Activated CD8-positive, alpha-beta T cell treated with anti-CD3 and anti-CD28 coated beads for 36 hours (primary cell): ENCODE results near the gene PRXL2C. TPM values are rescaled to one million over a fixed set of nuclear protein-coding genes. Genes with fewer than 3 reads are reported as not detected.

Source experiments
- ATAC-seq: fragments of 200-7000 bp; cut with Tn5 transposase; one replicate; pipeline ENCODE4 v1.10.0; 2021; ENCODE audit warnings: mild to moderate bottlenecking, moderate library complexity
- CTCF ChIA-PET: fragments of 350-600 bp; sonication (Branson Sonifier 250); formaldehyde crosslinking; loops from one replicate; lab custom pipeline; 2021; ENCODE audit warnings: antibody characterized with exemption; lab: Charles Lee
- POLR2A ChIA-PET: fragments of 350-600 bp; sonication (Branson Sonifier 250); formaldehyde crosslinking; loops from one replicate; lab custom pipeline; 2021; ENCODE audit warnings: antibody characterized with exemption; lab: Charles Lee
- DNase-seq: peaks from one replicate; pipeline ENCODE4 v3.0.0-alpha.2; 2020
- H3K27ac Mint-ChIP-seq: one replicate; pipeline ENCODE4 v1.8.0; 2021; ENCODE audit warnings: mild to moderate bottlenecking, mixed read lengths
- H3K27me3 Mint-ChIP-seq: one replicate; pipeline ENCODE4 v1.8.0; 2021; ENCODE audit warnings: mixed read lengths
- H3K36me3 Mint-ChIP-seq: one replicate; pipeline ENCODE4 v1.8.0; 2021; ENCODE audit warnings: low read depth, mixed read lengths
- H3K4me1 Mint-ChIP-seq: one replicate; pipeline ENCODE4 v1.8.0; 2021; ENCODE audit warnings: low read depth, mixed read lengths
- H3K4me3 Mint-ChIP-seq: one replicate; pipeline ENCODE4 v1.8.0; 2021; ENCODE audit warnings: mild to moderate bottlenecking, moderate library complexity, mixed read lengths
- H3K9me3 Mint-ChIP-seq: one replicate; pipeline ENCODE4 v1.8.0; 2021; ENCODE audit warnings: mixed read lengths
- intact Hi-C: fragments of 100-400 bp; cut with micrococcal nuclease; formaldehyde crosslinking; loops from one replicate; pipeline ENCODE4 v1.10.0; 2022
- total RNA-seq, 2 experiments: library from RNA; stranded (reverse); gene quantifications; one replicate each; pipeline ENCODE4 v1.2.3, GENCODE V29; 2021
- TF ChIP-seq, protein P1 (sequence below): fragments of 200-600 bp; IDR thresholded peaks from one replicate; pipeline ENCODE4 v1.8.0; 2022; ENCODE audit warnings: antibody characterized with exemption, mild to moderate bottlenecking

PRXL2C gene
- total RNA-seq, 2 experiments from 2014 or later = 2.5 to 5.2 TPM

DNA sequence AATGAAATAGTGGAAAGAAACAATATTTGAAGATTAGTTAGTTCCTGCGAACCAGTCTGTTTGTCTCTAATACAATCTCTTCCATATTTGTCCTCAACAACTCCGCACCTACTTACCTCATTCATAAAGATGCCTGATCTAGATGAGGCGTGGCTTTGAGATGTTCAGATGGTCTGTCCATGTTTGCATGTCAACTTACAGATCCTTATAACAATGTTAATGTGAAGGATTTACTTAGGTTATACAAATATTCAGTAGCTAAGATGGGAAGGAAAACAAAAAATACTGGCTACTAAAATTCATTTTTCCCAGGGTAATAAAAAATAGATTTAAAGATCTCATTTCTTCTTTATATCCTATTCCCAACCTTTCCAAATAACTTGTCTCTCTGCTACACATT is 43.8 kb downstream of the PRXL2C start:
- Mint-ChIP-seq H3K36me3 (no peaks in the 10 kb centered on the region), H3K27ac (no peak overlapping the region), H3K9me3 (no peaks in the 10 kb centered on the region), H3K4me1 (no peaks in the 10 kb centered on the region), H3K27me3 (peaks cover 45% of the 10 kb centered on the region), H3K4me3 (no peak overlapping the region)
- no peak for DNase-seq
- CTCF ChIA-PET = no interaction called here
- intact Hi-C loops = no loop called here
- ATAC-seq = no peak
- POLR2A ChIA-PET = no interaction called here
- TF ChIP-seq, protein P1, sequence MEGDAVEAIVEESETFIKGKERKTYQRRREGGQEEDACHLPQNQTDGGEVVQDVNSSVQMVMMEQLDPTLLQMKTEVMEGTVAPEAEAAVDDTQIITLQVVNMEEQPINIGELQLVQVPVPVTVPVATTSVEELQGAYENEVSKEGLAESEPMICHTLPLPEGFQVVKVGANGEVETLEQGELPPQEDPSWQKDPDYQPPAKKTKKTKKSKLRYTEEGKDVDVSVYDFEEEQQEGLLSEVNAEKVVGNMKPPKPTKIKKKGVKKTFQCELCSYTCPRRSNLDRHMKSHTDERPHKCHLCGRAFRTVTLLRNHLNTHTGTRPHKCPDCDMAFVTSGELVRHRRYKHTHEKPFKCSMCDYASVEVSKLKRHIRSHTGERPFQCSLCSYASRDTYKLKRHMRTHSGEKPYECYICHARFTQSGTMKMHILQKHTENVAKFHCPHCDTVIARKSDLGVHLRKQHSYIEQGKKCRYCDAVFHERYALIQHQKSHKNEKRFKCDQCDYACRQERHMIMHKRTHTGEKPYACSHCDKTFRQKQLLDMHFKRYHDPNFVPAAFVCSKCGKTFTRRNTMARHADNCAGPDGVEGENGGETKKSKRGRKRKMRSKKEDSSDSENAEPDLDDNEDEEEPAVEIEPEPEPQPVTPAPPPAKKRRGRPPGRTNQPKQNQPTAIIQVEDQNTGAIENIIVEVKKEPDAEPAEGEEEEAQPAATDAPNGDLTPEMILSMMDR = no peak

DNA sequence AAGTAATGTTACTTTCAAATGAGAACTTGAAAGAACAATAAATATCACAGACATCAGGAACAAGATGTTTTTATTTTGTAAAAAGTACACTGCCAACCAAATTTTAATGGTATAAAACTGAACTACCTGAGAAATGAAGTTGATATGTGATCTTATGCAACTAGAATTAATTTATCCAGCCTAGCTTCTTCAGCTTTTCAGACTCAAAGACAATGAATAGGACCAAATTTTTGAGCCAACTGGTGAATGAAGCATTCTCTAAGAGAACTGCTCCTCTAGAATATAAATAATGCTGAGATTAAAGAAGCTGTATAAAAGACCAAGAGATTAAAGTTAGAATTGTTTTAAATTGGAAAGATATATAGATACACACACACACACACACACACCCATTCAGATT is 45.4 kb downstream of the PRXL2C start:
- TF ChIP-seq, protein P1 = no peak
- ATAC-seq = no peak
- intact Hi-C loops = no loop called here
- Mint-ChIP-seq H3K4me3 (no peak overlapping the region), H3K27ac (no peak overlapping the region), H3K4me1 (no peaks in the 10 kb centered on the region), H3K9me3 (no peaks in the 10 kb centered on the region), H3K27me3 (peaks cover 37% of the 10 kb centered on the region), H3K36me3 (no peaks in the 10 kb centered on the region)
- no peak for DNase-seq
- ChIA-PET CTCF (no interaction called here), POLR2A (no interaction called here)

DNA sequence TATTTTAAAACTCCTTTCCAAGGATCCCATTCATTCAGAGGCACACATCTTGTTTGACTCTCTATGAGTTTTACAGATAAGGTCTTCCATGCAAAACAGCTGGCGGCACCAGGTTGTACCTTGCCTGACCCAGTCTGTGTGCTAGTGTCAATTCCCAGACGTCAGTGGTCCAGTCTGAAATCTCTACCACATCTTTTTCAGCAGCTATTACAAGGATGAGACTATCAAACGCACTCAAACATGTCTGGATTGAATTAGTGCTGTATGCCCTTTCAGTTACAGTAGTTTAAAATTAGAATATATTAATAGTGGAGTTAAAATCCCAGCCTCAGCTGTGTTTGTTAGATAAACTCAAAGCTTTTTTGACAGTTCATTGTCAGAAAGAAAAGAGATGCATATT is 47.1 kb downstream of the PRXL2C start:
- H3K9me3 Mint-ChIP-seq = no peaks in the 10 kb centered on the region
- ATAC-seq = no peak
- POLR2A ChIA-PET = interaction anchor here (0.6 kb wide), 1 partner anchor 233 kb away, joined by 3 read pairs; no protein-coding TSS in a partner anchor
- H3K4me3 Mint-ChIP-seq = no peak overlapping the region
- peaks cover 32% of the 10 kb centered on the region for H3K27me3 Mint-ChIP-seq
- CTCF ChIA-PET = interaction anchor here (0.6 kb wide), 1 partner anchor 165 kb away, joined by 3 read pairs; no protein-coding TSS in a partner anchor
- intact Hi-C loops = no loop called here
- no peak for DNase-seq
- TF ChIP-seq, protein P1 = no peak
- no peak overlapping the region for H3K27ac Mint-ChIP-seq
- H3K4me1 Mint-ChIP-seq = no peaks in the 10 kb centered on the region
- no peaks in the 10 kb centered on the region for H3K36me3 Mint-ChIP-seq

DNA sequence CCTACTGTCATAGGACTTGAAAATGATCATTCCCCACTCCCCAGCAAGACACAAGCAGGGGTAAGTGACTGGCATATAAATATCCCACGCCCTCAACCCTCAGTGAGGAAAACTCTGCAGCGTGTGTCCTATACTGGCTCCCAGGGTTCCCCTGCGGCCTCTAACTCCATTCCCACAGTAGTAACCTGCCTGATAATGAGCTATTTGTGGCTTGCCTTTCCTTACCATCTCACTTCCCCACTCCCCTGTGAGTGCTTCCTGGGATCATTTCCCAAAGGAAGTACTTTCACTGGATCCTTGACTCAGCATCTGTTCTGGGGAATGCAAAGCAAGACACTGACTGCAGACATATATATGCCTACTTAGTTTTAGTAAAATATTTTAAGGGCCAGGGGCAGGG is 49.8 kb downstream of the PRXL2C start:
- intact Hi-C loops = no loop called here
- ATAC-seq (no peak), DNase-seq (no peak)
- Mint-ChIP-seq H3K36me3 (no peaks in the 10 kb centered on the region), H3K4me1 (no peaks in the 10 kb centered on the region), H3K27ac (no peak overlapping the region), H3K4me3 (no peak overlapping the region), H3K9me3 (no peaks in the 10 kb centered on the region), H3K27me3 (peaks cover 14% of the 10 kb centered on the region)
- TF ChIP-seq, protein P1 = no peak
- ChIA-PET POLR2A (no interaction called here), CTCF (no interaction called here)

DNA sequence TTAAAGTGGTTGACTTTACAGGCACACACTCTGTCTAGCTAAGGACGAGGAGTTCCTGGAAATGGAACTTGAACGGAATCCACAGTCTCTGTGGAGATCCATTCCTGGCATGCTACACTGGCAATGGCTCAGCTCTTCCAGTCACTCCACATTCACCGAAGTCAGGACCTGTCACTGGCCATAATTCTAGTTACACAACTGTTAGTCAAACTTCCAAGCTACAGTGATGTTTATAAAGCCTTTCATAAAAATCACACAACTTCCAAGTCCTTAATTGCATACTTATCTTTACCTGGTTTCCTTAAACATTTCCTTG is 51.2 kb downstream of the PRXL2C start:
- POLR2A ChIA-PET = no interaction called here
- Mint-ChIP-seq H3K27me3 (peaks cover 7% of the 10 kb centered on the region), H3K27ac (no peak overlapping the region), H3K4me3 (no peak overlapping the region), H3K9me3 (no peaks in the 10 kb centered on the region), H3K36me3 (no peaks in the 10 kb centered on the region), H3K4me1 (no peaks in the 10 kb centered on the region)
- no peak for DNase-seq
- no peak for ATAC-seq
- intact Hi-C loops = no loop called here
- TF ChIP-seq, protein P1 = no peak
- CTCF ChIA-PET = no interaction called here
